Middle frontal gyrus (tissue), 1 donor: Measurements from ENCODE around the gene SGMS1.

Experiments used
- DNase-seq: peaks from one replicate; pipeline ENCODE4 v3.0.0-alpha.2; 2015; ENCODE audit warnings: low spot score; ENCODE audit errors: extremely low spot score

SGMS1 gene

DNA sequence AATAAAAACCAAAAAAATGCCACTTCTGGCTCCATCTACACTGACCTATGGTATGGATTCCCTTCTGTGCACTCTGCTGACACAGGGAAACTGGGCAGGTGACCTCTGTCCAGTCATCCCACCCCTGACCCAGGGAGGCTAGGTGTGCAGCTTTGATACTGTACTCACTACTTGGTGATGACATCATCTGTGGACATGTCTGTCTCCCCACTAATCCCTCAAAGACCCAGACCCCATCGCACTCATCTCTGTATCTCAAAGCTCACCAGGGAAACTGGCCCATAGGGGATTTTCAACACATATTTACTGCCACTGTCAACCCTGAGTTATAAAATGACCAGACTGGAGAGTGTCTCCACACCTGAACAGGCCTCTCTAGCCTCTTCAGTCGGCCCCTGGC lies 10.6 kb downstream of the SGMS1 start:
- no peak for DNase-seq

DNA sequence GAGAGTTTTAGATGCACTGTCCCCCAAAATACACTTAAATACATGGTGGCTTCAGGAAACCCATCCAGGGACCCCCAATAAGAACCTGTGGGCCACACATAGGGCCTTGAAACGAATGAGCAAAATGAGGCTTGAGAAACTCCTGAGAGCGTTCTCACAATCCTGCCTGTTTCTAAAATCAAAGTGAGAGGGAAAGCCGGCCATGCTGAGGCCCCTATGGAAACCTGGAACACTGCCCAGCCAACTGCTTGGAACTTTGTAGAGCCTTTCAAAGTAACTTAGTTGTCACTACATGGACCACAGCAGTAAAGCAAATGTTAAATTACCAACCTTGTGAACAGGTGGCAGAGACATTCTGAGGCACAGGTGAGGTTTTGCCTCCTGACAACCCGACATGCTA lies 13.4 kb downstream of the SGMS1 start:
- DNase-seq = no peak

GRCh38 chr10:50607356-50607925 lies 16.3 kb downstream of the SGMS1 start:
- DNase-seq = no peak

DNA sequence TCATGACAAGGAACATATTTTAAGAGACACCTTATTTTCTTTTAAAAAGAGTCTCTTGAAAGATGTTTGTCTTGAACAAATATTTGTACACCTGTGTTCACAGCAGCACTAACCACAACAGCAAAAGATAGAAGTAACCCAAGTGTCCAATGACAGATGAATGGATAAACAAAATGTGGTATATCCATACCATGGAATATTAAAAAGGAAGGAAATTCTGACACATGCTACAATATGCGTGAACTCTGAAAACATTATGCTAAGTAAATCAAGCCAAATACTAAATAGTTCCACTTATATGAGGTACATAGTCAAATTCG lies 17.8 kb downstream of the SGMS1 start:
- no peak for DNase-seq

GRCh38 chr10:50605269-50605950 lies 18.3 kb downstream of the SGMS1 start:
- DNase-seq = no peak

GRCh38 chr10:50604809-50605208 lies 18.9 kb downstream of the SGMS1 start:
- DNase-seq = no peak

DNA sequence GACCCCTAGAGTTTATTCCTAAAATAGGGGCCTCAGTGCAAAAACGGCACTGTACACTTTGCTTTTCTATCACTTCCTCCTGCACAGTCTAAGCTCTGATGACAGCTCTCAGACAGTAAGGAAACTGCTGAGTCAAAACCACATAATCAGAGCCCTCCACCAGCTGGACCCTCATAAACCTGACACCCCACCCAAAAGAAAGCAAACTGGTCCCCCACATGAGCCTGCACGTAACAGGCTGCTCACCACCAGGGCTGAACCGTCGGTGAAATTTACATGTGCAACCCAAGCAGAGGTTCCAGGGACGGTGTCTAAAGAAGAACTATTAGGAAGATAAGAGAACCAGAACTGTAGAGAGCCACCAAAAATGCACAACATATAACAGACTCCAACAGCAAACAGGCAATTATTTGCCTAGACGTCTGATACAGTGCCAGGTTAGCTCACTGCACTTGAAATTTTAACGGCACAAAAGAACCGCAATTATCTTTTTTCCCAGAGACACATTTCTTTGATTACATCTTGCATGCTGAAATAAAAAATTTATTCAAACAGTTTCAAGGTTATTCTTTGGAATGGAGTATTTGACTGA lies 19.6 kb downstream of the SGMS1 start:
- no peak for DNase-seq

DNA sequence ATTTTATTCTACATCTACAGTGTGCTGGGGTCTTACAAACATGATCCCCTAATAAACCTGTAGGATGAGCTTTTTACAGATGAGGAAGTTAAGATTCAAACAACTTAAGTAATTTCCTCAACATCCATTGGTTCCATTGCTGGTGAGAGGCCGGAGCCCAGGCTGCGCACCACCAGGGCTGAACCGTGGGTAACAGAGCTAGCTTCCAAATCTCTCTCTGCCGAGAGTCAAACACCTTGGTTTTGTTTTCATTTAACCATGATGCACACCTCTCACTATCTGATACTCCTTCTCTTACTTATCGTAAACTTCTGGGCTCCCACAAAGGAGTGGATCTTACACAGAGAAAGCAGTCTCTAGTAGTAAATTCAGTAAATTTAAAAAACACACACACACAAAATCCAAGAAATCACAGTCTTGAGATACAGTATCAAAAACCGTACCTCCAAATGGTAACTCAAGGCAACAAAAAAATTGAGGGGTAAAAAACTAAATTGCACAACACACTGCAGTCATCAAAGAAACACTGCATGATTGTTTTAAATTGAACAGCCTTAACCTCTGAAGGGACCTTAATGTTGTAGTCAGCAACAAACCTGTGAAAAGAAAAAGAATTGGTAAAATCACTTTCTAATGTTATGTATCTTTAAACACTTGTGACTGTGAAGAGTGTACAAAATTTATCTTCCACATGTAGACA lies 20.5 kb downstream of the SGMS1 start:
- DNase-seq = no peak

GRCh38 chr10:50601974-50602373 lies 21.8 kb downstream of the SGMS1 start:
- DNase-seq = no peak

- no peak for DNase-seq
Observed at GRCh38 chr10:50600831-50601477, 22.8 kb downstream of the SGMS1 start.

- no peak for DNase-seq
Observed at GRCh38 chr10:50600286-50600685, 23.5 kb downstream of the SGMS1 start.

DNA sequence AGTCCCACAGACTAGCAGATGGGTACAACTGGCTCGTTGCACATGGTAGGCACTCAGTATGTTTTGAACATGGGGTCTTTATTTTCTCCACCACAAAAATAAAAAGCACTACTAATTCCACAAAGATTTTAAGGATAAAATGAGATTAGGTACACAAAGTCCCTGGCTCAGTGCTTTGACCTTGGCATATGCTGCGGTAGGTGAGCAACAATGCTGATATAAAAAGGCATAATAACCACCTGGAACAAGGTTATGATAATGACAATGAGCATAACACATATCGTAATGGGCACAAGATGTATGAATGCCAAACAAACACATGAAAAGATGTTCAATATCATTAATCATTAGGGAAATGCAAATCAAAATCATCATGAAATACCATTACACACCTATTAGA lies 26.9 kb downstream of the SGMS1 start:
- no peak for DNase-seq

- no peak for DNase-seq
Observed at GRCh38 chr10:50596456-50596855, 27.3 kb downstream of the SGMS1 start.

GRCh38 chr10:50595785-50596184 lies 28.0 kb downstream of the SGMS1 start:
- no peak for DNase-seq

DNA sequence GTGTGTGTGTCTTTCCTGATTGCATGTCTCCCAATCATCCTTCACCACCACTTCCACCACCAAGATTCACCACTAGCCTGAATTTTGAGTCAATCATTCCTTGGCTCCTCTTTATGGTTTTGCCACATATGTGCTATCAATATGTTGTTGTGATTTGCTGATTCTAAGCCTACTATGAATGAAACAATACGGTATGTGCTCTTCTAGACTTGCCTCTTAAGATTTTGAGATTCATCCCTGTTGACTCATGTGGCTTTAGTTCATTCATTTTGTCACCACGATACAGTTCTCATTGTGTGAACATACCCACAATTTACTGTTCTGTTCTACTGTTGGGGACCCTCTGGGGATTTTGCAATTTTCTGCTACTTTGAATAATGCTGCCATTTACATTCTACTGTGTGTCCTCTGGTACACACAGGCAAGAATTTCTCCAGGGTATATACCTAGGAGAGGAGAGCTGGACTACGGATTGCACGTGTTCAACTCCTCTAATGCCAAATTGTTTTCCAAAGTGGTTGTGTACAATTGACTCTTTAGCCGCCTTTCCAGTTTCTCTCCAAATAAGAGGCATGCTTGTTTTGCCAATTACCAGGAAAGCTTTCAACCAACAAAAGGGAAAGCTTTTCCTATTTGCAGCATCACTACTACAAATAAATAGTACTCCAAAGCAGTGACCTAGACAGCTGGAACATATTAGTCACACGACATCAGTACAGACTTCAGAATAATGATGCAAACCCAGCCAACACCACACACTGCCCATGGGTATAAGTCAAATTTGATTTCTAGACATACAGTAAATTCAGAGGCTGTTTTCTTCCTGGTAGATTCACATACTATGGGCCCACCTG lies 30.0 kb downstream of the SGMS1 start:
- DNase-seq = no peak

DNA sequence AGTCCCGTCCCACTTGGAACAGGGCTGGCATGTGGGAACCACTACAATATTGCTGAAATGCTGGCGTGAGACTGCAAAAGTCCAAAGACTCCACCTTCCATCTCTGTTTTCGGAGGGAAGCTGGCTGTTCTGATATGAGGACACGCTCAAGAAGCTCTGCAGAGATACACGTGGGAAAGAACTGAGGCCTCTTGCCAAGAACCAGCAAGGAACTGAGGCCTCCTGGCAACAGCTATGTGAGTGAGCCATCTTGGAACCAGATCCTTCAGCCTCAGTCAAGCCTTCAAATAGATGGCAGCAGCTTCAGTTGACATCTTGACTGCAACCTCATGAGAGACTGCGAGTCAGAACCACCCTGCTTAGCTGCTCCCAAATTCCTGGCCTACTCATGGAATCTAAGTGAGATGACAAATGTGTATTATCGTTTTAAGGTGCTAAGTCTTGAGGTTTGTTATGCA lies 30.8 kb downstream of the SGMS1 start:
- DNase-seq = no peak

DNA sequence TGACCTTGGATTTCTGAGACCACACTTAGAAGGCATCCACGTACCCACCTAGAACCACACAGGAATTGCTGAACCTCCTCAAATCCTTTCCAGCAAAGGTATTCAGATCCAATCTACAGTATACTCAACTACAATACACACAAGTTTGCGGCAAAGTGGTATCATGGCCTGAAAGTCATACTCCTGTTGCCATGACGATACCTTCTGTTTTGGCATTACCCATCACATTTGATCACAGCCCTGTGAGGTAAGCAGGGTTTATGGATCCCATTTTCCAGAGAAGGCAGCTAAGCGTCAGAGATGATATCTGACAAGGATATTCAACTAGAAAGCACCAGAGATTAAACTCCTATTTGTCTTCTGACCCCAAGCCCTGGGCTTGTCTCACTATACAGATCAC lies 32.8 kb downstream of the SGMS1 start:
- DNase-seq = no peak

GRCh38 chr10:50586740-50587088 lies 37.0 kb downstream of the SGMS1 start:
- no peak for DNase-seq

DNA sequence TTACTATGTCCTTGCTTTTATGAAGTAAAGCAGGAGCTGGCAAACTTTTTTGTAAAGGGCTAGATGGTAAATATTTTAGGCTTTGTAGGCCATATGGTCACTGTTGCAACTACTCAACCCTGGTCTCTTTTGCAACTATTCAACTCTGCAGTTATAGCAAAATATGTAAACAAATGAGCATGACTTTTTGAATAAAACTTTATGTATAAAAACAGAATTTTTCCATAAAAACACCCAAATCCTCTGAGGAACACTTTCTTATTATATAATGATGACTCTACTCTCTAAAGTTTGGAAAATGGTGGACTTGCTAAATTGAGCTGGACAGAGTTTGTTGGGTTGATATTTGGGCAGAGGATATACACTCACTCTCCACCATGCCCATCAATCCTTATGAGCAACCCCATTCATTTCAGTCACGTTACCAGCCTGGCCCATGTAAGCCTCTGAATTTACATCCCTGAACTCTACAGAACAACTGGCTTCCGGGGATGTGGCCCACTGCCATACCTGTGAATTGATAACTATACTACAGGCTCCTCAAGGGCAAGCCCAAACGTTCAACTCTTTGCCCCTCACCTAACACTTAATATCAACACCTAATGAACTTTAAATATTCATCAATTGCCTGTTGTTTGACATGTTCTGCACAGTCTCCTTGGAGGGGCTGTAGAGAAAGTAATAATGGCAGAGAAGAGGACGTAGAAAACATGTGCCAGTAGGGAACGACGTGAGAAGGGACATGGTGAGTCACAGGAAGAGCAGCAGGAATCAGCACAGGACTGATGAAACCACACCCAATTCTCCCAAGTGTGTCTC lies 37.6 kb downstream of the SGMS1 start:
- DNase-seq = no peak
